GF-D8 (cell line): ENCODE results near the gene MED19.
"Not testable (repeated sequence)": the region's sequence is repeated elsewhere in the genome, so short reads cannot be mapped to it uniquely, and the experiment has no call there.

Source experiments
- DNase-seq: peaks from one replicate; lab custom pipeline; 2025; lab: John Stamatoyannopoulos, UW

The MED19 gene

DNA sequence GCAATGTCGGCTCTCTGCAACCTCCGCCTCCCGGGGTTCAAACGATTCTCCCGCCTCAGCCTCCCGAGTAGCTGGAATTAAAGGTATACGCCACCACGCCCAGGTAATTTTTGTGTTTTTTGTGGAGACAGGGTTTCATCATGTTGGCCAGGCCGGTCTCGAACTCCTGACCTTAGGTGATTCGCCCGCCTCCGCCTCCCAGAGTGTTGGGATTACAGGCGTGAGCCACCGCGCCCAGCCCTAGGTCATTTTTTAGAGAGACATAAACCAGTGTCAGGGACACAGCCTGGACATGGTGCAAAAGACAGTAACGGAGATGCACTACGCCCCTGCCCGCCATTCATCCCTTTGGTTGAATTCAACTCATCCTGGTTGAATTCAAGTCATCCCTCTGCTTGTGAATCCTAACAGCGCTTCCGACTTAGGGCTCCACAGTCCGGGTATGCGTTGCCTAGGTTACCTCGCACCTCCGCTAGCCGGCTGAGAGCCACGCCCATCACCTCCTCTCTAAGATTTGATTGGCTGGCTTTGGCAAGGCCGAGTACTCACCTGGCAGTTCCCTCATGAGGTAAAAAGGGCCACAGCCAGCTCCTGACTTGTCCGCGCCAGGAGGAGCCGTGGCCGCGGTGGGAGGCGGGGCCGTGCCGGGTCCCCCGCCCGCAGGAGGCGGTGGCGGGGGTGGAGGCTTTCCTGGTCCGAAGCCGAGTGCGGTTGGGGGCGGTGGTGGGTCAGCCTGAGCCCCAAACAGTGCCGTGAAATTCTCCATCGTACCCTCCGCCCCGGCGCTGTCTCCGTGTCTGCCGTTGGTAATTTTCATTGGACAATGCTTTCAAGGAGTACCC lies at the start of gene MED19:
Gene MED19 (minus strand): TSS at position 802 of the 842 bp plus-strand sequence. CDS start 36 bp downstream, at position 766.
- peak; percentile 40 for DNase-seq

DNA sequence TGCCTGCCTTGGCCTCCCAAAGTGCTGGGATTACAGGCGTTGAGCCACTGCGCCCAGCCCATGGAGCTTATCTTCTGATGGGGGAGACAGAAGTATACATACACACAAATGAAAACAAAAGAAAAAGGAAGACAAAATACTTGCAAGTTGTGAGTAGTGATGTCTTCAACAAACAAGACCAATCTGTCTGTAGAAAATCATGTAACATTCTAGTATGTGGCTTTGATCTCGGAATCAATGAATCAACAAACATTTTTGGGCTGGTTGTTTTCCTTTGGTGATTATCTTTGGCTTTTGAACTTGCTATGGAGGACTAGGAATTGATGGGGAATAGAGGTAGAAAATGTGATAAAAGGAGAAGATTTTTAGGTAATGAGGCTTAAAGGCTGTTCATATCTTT lies 46.2 kb upstream of the MED19 start:
- DNase-seq = no peak

- no peak for DNase-seq
Measured at GRCh38 chr11:57752954-57753353, 40.9 kb upstream of the MED19 start.

DNA sequence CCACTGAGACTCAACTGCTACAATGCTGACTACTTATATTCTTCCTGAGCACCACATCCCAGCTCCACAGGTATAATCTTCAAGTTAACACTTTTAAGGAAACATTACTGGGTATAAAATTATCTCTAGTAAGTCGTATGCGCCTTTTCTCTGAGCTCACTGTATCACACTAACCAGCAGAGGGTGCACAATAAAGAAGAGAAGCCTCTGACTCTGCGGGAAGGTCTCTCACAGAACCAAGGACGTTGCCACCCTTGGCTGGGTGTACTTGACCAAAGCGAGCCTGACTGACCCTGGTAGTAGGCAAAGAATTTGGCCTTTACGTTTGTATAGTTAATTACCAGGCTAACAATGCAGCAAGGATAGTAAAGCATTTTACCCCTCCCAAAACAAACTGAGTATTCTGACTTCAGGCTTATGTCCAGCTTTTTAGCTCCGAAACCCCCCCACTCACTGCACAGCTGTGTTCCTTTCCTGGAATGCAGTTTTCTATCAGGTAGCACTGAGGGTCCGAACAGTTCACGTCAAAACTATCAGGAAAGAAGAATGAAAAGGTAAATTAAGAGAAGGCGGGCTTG lies 39.8 kb upstream of the MED19 start, which contains the start of gene BTBD18:
Gene BTBD18 (minus strand): TSS at position 144 of the 578 bp plus-strand sequence. CDS start 631 bp downstream, outside the sequence.
- no peak for DNase-seq

DNA sequence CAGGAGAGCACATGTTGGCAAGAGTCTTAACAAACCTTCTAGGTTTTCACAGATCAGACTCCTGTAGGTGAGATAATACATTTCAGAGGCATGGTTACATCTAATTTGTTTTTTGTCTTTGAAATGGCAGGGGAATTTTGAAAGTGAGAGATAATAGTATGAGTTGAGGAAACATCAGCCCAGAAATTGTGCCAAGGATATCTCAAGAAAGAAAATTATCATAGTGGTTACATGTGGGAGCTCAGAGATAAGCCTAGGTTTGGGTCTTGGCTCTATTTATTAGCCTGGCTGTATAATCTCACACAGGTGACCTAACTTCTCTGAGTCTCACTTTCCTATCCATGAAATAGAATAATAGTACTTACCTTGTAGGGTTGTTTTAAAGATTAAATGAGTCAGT lies 39.2 kb upstream of the MED19 start:
- DNase-seq = no peak

GRCh38 chr11:57746920-57747319 lies 34.9 kb upstream of the MED19 start:
- no peak for DNase-seq

- no peak for DNase-seq
Measured at GRCh38 chr11:57745206-57745605, 33.2 kb upstream of the MED19 start.

GRCh38 chr11:57744357-57744756 lies 32.3 kb upstream of the MED19 start:
- DNase-seq = no peak

- DNase-seq = peak; percentile 13
Measured at GRCh38 chr11:57742087-57742452, 30.1 kb upstream of the MED19 start.

GRCh38 chr11:57741132-57742086 lies 29.4 kb upstream of the MED19 start, which contains the start of gene SELENOH:
Gene SELENOH, plus strand, starts transcription at chr11:57741491. Its CDS starts 105 bp downstream, at chr11:57741596.
- DNase-seq = peak; percentile 94

DNA sequence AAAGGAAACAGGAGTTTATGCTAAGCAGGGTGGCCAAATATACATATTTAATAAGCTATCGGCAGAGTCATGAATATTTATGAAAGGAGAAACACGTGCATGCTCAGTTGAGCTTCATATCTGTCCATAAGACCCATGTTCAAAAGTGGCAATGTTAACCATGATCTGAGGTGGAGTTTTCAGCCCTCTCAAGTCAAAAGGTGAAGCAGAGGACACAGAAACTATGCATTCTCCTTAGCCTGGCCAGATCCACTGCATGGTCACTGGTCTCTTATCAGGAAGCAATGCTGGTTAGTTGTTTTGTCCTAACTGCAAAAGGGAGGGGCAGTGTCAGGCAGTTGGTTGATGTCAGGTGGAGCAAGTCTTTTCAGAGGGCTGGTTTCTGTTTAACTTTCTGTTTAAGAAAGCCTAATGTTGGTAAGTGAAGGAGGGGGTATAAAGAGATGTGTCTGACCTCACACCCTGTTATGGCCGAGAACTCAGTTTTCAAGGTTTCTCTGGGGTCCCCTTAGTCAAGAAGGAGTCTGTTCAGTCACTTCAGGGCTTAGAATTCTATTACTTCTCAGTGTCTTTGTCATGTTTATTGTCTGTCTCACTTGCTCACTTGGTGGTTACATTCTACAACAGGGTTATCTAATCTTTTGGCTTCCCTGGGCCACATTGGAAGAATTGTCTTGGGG lies 23.7 kb upstream of the MED19 start:
- DNase-seq = no peak

- no peak for DNase-seq
Measured at GRCh38 chr11:57732661-57733060, 20.6 kb upstream of the MED19 start.

DNA sequence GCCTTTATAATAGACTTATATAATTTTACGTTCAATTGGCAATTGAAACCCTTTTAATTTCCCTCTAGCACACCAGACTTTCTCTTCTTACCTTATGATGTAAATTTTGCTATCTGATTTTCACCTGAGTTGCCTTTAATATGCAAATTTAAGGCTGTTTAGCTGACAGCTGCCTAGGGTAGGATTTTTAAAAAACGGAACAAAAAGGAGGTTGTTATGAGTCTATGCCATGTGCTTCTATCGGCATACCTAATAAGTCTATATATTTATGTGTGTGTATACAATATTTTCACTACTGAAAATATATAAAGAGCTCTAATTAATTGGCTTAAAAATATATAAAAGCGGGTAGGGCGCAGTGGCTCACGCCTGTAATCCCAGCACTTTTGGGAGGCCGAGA lies 17.5 kb upstream of the MED19 start:
- DNase-seq = no peak

GRCh38 chr11:57728829-57729228 lies 16.8 kb upstream of the MED19 start:
- no peak for DNase-seq

- no peak for DNase-seq
Measured at GRCh38 chr11:57727185-57727584, 15.2 kb upstream of the MED19 start.

- DNase-seq = not testable (repeated sequence)
Measured at GRCh38 chr11:57716726-57717125, 4.7 kb upstream of the MED19 start.

- DNase-seq = no peak
Measured at GRCh38 chr11:57713835-57714234, 1.8 kb upstream of the MED19 start.

DNA sequence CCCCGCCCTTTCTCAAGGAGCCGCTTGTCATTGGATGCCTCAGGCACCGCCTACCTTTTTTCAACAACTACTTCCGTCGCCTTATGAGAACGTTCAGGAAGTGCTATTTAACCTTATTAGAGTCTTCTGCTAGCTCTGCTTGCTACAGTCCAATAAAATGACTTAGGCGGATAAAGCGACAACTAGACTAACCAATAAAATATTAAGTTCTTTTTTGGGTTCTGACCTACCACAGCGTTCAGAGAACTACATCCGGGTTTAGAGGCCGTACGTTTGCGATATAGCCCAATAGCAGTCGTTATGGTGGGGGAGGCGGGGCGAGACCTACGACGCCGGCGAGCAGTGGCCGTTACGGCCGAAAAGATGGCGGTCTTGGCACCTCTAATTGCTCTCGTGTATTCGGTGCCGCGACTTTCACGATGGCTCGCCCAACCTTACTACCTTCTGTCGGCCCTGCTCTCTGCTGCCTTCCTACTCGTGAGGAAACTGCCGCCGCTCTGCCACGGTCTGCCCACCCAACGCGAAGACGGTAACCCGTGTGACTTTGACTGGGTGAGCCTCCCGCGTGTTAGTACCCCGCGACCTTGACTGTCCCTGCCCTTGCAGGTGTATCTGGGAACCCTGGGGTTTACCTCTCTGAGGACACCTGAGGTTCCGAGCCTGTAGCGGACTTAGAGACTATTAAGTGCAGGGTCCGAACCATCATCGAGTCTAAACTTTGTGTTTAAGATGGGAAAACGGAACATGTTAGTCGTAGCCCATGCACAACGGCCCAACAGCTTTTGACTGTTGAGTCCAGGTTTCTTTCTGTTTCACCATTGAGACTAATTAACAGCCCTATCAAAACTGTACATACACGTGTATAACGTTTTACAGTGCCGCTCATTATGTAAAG lies 488 bp upstream of the MED19 start, which contains the start of gene TMX2:
Gene TMX2 (plus strand): TSS at position 338 of the 895 bp plus-strand sequence. CDS start 26 bp downstream, at position 364.
- peak; percentile 100 for DNase-seq

- no peak for DNase-seq
Measured at GRCh38 chr11:57709802-57710367, 2.1 kb downstream of the MED19 start.

DNA sequence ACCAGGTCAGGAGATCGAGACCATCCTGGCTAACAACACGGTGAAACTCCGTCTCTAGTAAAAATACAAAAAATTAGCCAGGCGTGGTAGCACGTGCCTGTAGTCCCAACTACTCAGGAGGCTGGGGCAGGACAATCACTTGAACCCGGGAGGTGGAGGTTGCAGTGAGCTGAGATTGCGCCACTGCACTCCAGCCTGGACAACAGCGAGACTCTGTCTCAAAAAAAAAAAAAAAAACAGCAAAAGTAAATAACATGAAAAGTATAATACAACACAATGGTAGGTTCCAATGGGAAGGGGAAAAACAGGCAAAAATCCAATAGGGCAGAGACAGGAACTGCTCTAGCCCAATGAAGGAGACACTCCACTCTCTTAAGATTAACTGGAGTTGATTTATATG lies 6.6 kb downstream of the MED19 start:
- not testable (repeated sequence) for DNase-seq
